Measurements from ENCODE around the gene LIPF. TPM values are rescaled to one million over a fixed set of nuclear protein-coding genes. Genes with fewer than 3 reads are reported as not detected.
A peak's percentile ranks its signal among the peaks of the same experiment; 100 is the strongest.
"Not testable (repeated sequence)": the region's sequence is repeated elsewhere in the genome, so short reads cannot be mapped to it uniquely, and the experiment has no call there.

LIPF gene
- polyA plus RNA-seq, 1 experiment, result not detected

GRCh38 chr10:88707429-88708155 lies 43.4 kb downstream of the LIPF start:
- Histone ChIP-seq H3K36me3 (ENCODE audit: control insufficient read depth, insufficient read depth, low read length) (no peaks in the 10 kb centered on the region), H3K27me3 (ENCODE audit: control insufficient read depth, insufficient read depth, low read length) (no peaks in the 10 kb centered on the region), H3K4me3 (ENCODE audit: low read depth, low read length) (no peak overlapping the region)
- TF ChIP-seq, protein P1, sequence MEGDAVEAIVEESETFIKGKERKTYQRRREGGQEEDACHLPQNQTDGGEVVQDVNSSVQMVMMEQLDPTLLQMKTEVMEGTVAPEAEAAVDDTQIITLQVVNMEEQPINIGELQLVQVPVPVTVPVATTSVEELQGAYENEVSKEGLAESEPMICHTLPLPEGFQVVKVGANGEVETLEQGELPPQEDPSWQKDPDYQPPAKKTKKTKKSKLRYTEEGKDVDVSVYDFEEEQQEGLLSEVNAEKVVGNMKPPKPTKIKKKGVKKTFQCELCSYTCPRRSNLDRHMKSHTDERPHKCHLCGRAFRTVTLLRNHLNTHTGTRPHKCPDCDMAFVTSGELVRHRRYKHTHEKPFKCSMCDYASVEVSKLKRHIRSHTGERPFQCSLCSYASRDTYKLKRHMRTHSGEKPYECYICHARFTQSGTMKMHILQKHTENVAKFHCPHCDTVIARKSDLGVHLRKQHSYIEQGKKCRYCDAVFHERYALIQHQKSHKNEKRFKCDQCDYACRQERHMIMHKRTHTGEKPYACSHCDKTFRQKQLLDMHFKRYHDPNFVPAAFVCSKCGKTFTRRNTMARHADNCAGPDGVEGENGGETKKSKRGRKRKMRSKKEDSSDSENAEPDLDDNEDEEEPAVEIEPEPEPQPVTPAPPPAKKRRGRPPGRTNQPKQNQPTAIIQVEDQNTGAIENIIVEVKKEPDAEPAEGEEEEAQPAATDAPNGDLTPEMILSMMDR (IDR thresholded peaks at IDR 0.05; ENCODE audit: insufficient read depth, low read depth, low read length), result no peak
- CTCF ChIA-PET, result interaction anchor here (0.7 kb wide), 1 partner anchor 96 kb away, joined by 3 read pairs; no protein-coding TSS in a partner anchor
- DNase-seq (ENCODE audit: low read depth), result peak; percentile 58
- POLR2A ChIA-PET, result no interaction called here

GRCh38 chr10:88709361-88709760 lies 45.1 kb downstream of the LIPF start:
- DNase-seq (ENCODE audit: low read depth); POLR2A ChIA-PET; H3K36me3 ChIP-seq (ENCODE audit: control insufficient read depth, insufficient read depth, low read length); CTCF ChIA-PET; H3K27me3 ChIP-seq (ENCODE audit: control insufficient read depth, insufficient read depth, low read length); H3K4me3 ChIP-seq (ENCODE audit: low read depth, low read length): not testable (repeated sequence)

DNA sequence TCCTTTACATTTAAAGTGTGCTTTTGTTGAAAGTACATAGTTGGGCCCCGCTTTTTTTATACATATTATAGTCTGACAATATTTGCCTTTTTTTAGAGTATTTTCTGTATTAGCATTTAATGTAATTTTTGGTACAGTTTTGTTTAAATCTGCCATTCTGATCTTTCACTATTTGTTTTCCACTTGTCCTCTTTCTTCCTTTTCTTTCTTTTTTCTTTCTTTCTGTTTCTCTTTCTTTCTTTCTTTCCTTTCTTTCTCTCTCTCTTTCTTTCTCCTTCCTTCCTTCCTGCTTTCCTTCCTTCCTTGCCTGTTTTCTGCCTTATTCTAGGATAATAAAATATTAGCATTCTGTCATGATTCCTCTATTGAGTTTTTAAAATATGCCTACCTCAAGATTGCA lies 51.3 kb downstream of the LIPF start:
- POLR2A ChIA-PET, result no interaction called here
- no peaks in the 10 kb centered on the region for H3K36me3 ChIP-seq (ENCODE audit: control insufficient read depth, insufficient read depth, low read length)
- H3K4me3 ChIP-seq (ENCODE audit: low read depth, low read length), result no peak overlapping the region
- CTCF ChIA-PET, result no interaction called here
- peaks cover 3% of the 10 kb centered on the region for H3K27me3 ChIP-seq (ENCODE audit: control insufficient read depth, insufficient read depth, low read length)
- TF ChIP-seq, protein P1 (IDR thresholded peaks at IDR 0.05; ENCODE audit: insufficient read depth, low read depth, low read length), result no peak
- no peak for DNase-seq (ENCODE audit: low read depth)

- ChIA-PET CTCF (no interaction called here), POLR2A (no interaction called here)
- Histone ChIP-seq H3K27me3 (ENCODE audit: control insufficient read depth, insufficient read depth, low read length) (peaks cover 9% of the 10 kb centered on the region), H3K4me3 (ENCODE audit: low read depth, low read length) (no peak overlapping the region), H3K36me3 (ENCODE audit: control insufficient read depth, insufficient read depth, low read length) (no peaks in the 10 kb centered on the region)
- TF ChIP-seq, protein P1 (IDR thresholded peaks at IDR 0.05; ENCODE audit: insufficient read depth, low read depth, low read length), result no peak
- DNase-seq (ENCODE audit: low read depth), result no peak
Observed at GRCh38 chr10:88721392-88721791, 57.1 kb downstream of the LIPF start.

GRCh38 chr10:88725798-88726197 lies 61.6 kb downstream of the LIPF start:
- ChIA-PET POLR2A (no interaction called here), CTCF (no interaction called here)
- DNase-seq (ENCODE audit: low read depth), result no peak
- Histone ChIP-seq H3K27me3 (ENCODE audit: control insufficient read depth, insufficient read depth, low read length) (peaks cover 15% of the 10 kb centered on the region), H3K4me3 (ENCODE audit: low read depth, low read length) (no peak overlapping the region), H3K36me3 (ENCODE audit: control insufficient read depth, insufficient read depth, low read length) (no peaks in the 10 kb centered on the region)
- TF ChIP-seq, protein P1 (IDR thresholded peaks at IDR 0.05; ENCODE audit: insufficient read depth, low read depth, low read length), result no peak
